Activated CD8-positive, alpha-beta T cell treated with anti-CD3 and anti-CD28 coated beads for 36 hours (primary cell): Measurements from ENCODE around the gene MGMT. TPM values are rescaled to one million over a fixed set of nuclear protein-coding genes. Genes with fewer than 3 reads are reported as not detected.

Source experiments
- ATAC-seq: fragments of 200-7000 bp; cut with Tn5 transposase; one replicate; pipeline ENCODE4 v1.10.0; 2021; ENCODE audit warnings: mild to moderate bottlenecking, moderate library complexity
- CTCF ChIA-PET: fragments of 350-600 bp; sonication (Branson Sonifier 250); formaldehyde crosslinking; loops from one replicate; lab custom pipeline; 2021; ENCODE audit warnings: antibody characterized with exemption; lab: Charles Lee
- POLR2A ChIA-PET: fragments of 350-600 bp; sonication (Branson Sonifier 250); formaldehyde crosslinking; loops from one replicate; lab custom pipeline; 2021; ENCODE audit warnings: antibody characterized with exemption; lab: Charles Lee
- DNase-seq: peaks from one replicate; pipeline ENCODE4 v3.0.0-alpha.2; 2020
- H3K27ac Mint-ChIP-seq: one replicate; pipeline ENCODE4 v1.8.0; 2021; ENCODE audit warnings: mild to moderate bottlenecking, mixed read lengths
- H3K27me3 Mint-ChIP-seq: one replicate; pipeline ENCODE4 v1.8.0; 2021; ENCODE audit warnings: mixed read lengths
- H3K36me3 Mint-ChIP-seq: one replicate; pipeline ENCODE4 v1.8.0; 2021; ENCODE audit warnings: low read depth, mixed read lengths
- H3K4me1 Mint-ChIP-seq: one replicate; pipeline ENCODE4 v1.8.0; 2021; ENCODE audit warnings: low read depth, mixed read lengths
- H3K4me3 Mint-ChIP-seq: one replicate; pipeline ENCODE4 v1.8.0; 2021; ENCODE audit warnings: mild to moderate bottlenecking, moderate library complexity, mixed read lengths
- H3K9me3 Mint-ChIP-seq: one replicate; pipeline ENCODE4 v1.8.0; 2021; ENCODE audit warnings: mixed read lengths
- intact Hi-C: fragments of 100-400 bp; cut with micrococcal nuclease; formaldehyde crosslinking; loops from one replicate; pipeline ENCODE4 v1.10.0; 2022
- total RNA-seq, 2 experiments: library from RNA; stranded (reverse); gene quantifications; one replicate each; pipeline ENCODE4 v1.2.3, GENCODE V29; 2021
- TF ChIP-seq, protein P1 (sequence below): fragments of 200-600 bp; IDR thresholded peaks from one replicate; pipeline ENCODE4 v1.8.0; 2022; ENCODE audit warnings: antibody characterized with exemption, mild to moderate bottlenecking

Gene MGMT
- total RNA-seq, 2 experiments from 2014 or later = 16.2 to 17.0 TPM

DNA sequence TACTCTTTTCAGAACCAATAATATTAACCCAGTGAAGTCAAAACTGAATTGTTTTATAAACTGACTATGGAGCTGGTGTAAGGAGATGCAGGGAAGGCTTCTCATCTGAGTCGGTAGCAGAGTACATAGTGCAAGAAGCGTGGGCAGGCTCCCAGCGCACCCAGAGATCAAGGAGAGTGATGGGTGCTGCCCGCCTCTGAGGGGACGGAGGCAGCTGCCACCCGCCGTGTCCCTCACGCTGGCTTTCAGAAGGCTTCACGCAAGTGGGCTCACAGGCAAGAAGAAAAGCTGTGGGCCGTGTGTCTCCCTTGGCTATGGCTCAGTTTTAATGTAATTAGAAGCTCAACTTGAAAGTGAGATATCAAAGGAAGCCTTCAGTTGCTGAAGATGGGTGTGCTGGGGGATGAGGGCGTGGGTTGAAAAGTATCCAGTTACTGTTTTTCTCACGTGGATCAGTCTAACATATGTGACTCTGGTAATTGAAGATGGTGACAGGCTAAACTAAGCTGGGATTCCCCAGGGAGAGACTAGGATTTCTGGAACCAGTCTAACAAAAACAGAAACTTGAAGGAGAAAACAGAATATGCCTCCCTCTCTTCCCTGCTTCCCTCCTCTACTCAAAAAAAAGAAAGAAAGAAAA lies 159.9 kb downstream of the MGMT start:
- TF ChIP-seq, protein P1, sequence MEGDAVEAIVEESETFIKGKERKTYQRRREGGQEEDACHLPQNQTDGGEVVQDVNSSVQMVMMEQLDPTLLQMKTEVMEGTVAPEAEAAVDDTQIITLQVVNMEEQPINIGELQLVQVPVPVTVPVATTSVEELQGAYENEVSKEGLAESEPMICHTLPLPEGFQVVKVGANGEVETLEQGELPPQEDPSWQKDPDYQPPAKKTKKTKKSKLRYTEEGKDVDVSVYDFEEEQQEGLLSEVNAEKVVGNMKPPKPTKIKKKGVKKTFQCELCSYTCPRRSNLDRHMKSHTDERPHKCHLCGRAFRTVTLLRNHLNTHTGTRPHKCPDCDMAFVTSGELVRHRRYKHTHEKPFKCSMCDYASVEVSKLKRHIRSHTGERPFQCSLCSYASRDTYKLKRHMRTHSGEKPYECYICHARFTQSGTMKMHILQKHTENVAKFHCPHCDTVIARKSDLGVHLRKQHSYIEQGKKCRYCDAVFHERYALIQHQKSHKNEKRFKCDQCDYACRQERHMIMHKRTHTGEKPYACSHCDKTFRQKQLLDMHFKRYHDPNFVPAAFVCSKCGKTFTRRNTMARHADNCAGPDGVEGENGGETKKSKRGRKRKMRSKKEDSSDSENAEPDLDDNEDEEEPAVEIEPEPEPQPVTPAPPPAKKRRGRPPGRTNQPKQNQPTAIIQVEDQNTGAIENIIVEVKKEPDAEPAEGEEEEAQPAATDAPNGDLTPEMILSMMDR = no peak
- ATAC-seq (no peak), DNase-seq (no peak)
- Mint-ChIP-seq H3K4me3 (no peak overlapping the region), H3K4me1 (peaks cover 13% of the 10 kb centered on the region), H3K36me3 (peaks cover 38% of the 10 kb centered on the region), H3K9me3 (peaks cover 8% of the 10 kb centered on the region), H3K27ac (no peak overlapping the region), H3K27me3 (no peaks in the 10 kb centered on the region)
- ChIA-PET CTCF (no interaction called here), POLR2A (no interaction called here)
- intact Hi-C loops = no loop called here

DNA sequence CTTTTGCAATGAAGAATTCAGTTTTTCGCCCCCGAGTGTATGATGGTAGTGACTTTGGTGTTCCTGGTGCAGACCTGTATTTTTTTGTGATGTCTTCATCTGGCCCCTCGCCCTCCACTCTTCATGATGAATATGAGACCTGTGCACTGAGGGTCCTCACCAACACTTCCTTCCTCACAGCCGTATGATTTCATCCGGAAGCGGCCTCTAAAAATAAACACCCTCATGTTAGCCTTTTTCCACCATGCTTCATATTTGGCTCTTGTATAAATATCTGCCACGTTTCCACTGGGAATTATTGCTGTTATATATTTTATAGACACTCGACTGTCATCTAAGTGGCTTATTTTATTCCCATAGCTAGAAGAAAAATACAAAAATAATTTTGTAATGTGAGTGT lies 160.4 kb downstream of the MGMT start:
- DNase-seq (no peak), ATAC-seq (no peak)
- POLR2A ChIA-PET = no interaction called here
- intact Hi-C loops = no loop called here
- peaks cover 43% of the 10 kb centered on the region for H3K36me3 Mint-ChIP-seq
- TF ChIP-seq, protein P1 = no peak
- H3K4me1 Mint-ChIP-seq = peaks cover 13% of the 10 kb centered on the region
- no peaks in the 10 kb centered on the region for H3K27me3 Mint-ChIP-seq
- CTCF ChIA-PET = no interaction called here
- no peak overlapping the region for H3K27ac Mint-ChIP-seq
- H3K9me3 Mint-ChIP-seq = peaks cover 11% of the 10 kb centered on the region
- H3K4me3 Mint-ChIP-seq = no peak overlapping the region

DNA sequence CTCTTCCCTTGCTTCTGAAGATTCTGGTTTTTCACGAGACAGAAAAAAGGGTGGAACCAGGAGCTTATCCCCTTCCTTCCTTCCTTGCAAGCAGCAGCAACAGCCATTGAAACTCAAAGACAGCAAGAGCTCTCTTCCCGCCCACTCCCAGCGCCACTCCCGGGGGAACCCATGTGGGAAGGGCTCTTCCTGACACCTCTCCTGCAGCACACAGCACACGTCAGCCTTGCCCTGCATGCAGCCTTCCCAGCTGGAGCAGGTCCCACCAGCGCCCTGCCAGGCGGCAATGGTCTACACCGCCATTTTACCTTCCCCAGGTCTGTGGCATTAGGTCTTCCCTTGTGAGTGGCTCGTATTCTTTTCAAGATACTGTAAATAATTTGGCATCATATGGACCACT lies 161.8 kb downstream of the MGMT start:
- H3K27ac Mint-ChIP-seq = no peak overlapping the region
- ATAC-seq (no peak), DNase-seq (no peak)
- CTCF ChIA-PET = no interaction called here
- TF ChIP-seq, protein P1 = no peak
- H3K4me3 Mint-ChIP-seq = no peak overlapping the region
- H3K36me3 Mint-ChIP-seq = peaks cover 46% of the 10 kb centered on the region
- POLR2A ChIA-PET = no interaction called here
- no peaks in the 10 kb centered on the region for H3K27me3 Mint-ChIP-seq
- H3K9me3 Mint-ChIP-seq = peaks cover 17% of the 10 kb centered on the region
- intact Hi-C loops = no loop called here
- H3K4me1 Mint-ChIP-seq = peaks cover 13% of the 10 kb centered on the region

DNA sequence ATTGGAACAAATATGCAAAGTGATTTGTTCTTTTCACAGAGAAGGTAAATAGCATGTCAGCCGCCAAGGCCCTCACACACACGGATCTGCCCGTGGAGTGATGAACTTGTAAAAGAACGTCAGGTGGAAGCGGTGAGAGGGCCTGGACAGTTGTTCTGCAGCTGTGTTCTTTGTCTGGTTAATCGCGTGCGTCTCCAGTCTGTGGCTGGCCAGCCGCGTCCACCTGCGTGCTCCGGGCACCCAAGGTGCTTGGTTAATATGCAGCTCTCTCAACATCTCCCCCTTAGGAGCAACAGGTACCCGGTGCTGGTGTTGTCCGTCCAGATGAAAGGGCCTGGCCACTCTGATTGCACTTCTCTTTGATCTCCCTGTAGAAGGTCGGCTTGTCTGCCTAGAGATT lies 162.9 kb downstream of the MGMT start:
- Mint-ChIP-seq H3K36me3 (peaks cover 50% of the 10 kb centered on the region), H3K27ac (no peak overlapping the region), H3K9me3 (peaks cover 23% of the 10 kb centered on the region), H3K4me3 (no peak overlapping the region), H3K4me1 (peaks cover 13% of the 10 kb centered on the region), H3K27me3 (no peaks in the 10 kb centered on the region)
- ChIA-PET CTCF (no interaction called here), POLR2A (no interaction called here)
- TF ChIP-seq, protein P1 = no peak
- ATAC-seq (no peak), DNase-seq (no peak)
- intact Hi-C loops = no loop called here

DNA sequence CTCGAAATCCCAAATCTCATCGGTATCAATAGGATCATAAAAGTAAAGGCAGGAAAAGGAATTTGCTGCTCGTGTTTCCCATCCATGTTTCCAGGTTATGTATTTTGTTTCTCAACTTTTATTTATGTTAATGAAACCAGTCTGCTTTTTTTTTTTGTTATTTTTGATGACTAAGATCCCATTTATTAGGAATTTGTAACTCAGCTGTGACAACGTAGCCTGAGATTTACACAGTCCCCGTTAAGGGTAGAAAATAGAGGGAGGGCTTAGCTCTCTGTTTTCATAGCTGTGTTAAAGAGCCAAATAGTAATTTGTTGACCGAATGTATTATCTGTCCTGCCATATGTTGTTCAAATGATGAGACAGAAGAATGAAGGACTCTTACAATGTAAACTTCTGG lies 164.0 kb downstream of the MGMT start:
- TF ChIP-seq, protein P1 = no peak
- no peak for DNase-seq
- Mint-ChIP-seq H3K36me3 (peaks cover 53% of the 10 kb centered on the region), H3K4me1 (peaks cover 13% of the 10 kb centered on the region), H3K27me3 (no peaks in the 10 kb centered on the region), H3K27ac (no peak overlapping the region), H3K4me3 (no peak overlapping the region), H3K9me3 (peaks cover 23% of the 10 kb centered on the region)
- no peak for ATAC-seq
- intact Hi-C loops = no loop called here
- CTCF ChIA-PET = no interaction called here
- POLR2A ChIA-PET = no interaction called here
